WTC11 (cell line): ENCODE results near the gene CROCC2. TPM values are rescaled to one million over a fixed set of nuclear protein-coding genes. Genes with fewer than 3 reads are reported as not detected.

Experiments
- ATAC-seq: fragments of 200-7000 bp; cut with Tn5 transposase; 2 replicates; pipeline ENCODE4 v1.10.0; 2021; ENCODE audit warnings: mild to moderate bottlenecking, moderate library complexity
- CTCF ChIA-PET: fragments of 300-600 bp; sonication (Branson Sonifier 250); formaldehyde crosslinking; loops from one replicate; lab custom pipeline; 2021; ENCODE audit warnings: antibody characterized with exemption; lab: Charles Lee
- POLR2A ChIA-PET: fragments of 350-600 bp; sonication (Branson Sonifier 250); formaldehyde crosslinking; loops from one replicate; lab custom pipeline; 2021; ENCODE audit warnings: antibody characterized with exemption; lab: Charles Lee
- DNase-seq: peaks from one replicate; pipeline ENCODE4 v3.0.0; 2021; ENCODE audit warnings: low spot score
- H3K27ac Mint-ChIP-seq: 2 replicates; pipeline ENCODE4 v1.8.0; 2021; ENCODE audit warnings: mixed read lengths
- H3K27me3 Mint-ChIP-seq: 2 replicates; pipeline ENCODE4 v1.8.0; 2021; ENCODE audit warnings: low read depth, mild to moderate bottlenecking, moderate library complexity, mixed read lengths
- H3K36me3 Mint-ChIP-seq: 2 replicates; pipeline ENCODE4 v1.8.0; 2021; ENCODE audit warnings: mixed read lengths
- H3K4me1 Mint-ChIP-seq: 2 replicates; pipeline ENCODE4 v1.8.0; 2022; ENCODE audit warnings: mixed read lengths
- H3K4me3 Mint-ChIP-seq: 2 replicates; pipeline ENCODE4 v1.8.0; 2021; ENCODE audit warnings: mild to moderate bottlenecking, moderate library complexity, mixed read lengths
- H3K9me3 Mint-ChIP-seq: 2 replicates; pipeline ENCODE4 v1.8.0; 2021; ENCODE audit warnings: mixed read lengths
- ATF1 ChIP-seq: sonication (generic); formaldehyde crosslinking; IDR thresholded peaks from 2 replicates; pipeline ENCODE4 v1.8.1; 2023; ENCODE audit warnings: mild to moderate bottlenecking, moderate library complexity, missing genetic modification reagents
- CBFB ChIP-seq: sonication (generic); formaldehyde crosslinking; IDR thresholded peaks from 2 replicates; pipeline ENCODE4 v1.8.1; 2022; ENCODE audit warnings: mild to moderate bottlenecking, low read depth, missing genetic modification reagents
- ELF4 ChIP-seq: sonication (generic); formaldehyde crosslinking; IDR thresholded peaks from 2 replicates; pipeline ENCODE4 v1.8.1; 2022; ENCODE audit warnings: low read depth, mild to moderate bottlenecking, moderate library complexity, missing genetic modification reagents
- EMX1 ChIP-seq: fragments of 250-450 bp; sonication (Bioruptor Pico); IDR thresholded peaks from 2 replicates; pipeline ENCODE4 v1.8.0; 2021; ENCODE audit warnings: mild to moderate bottlenecking
- FOXP1 ChIP-seq: sonication (generic); formaldehyde crosslinking; IDR thresholded peaks from 2 replicates; pipeline ENCODE4 v1.8.0; 2022; ENCODE audit warnings: missing genetic modification reagents, mild to moderate bottlenecking, moderate library complexity, borderline replicate concordance
- GRHL2 ChIP-seq: fragments of 250-450 bp; sonication (Bioruptor Pico); IDR thresholded peaks from 2 replicates; pipeline ENCODE4 v1.8.0; 2022; ENCODE audit warnings: mild to moderate bottlenecking, moderate library complexity; ENCODE audit not compliant: insufficient replicate concordance, severe bottlenecking
- IRF2 ChIP-seq: sonication (generic); formaldehyde crosslinking; IDR thresholded peaks from 2 replicates; pipeline ENCODE4 v1.8.0; 2022; ENCODE audit warnings: low read depth, missing genetic modification reagents, borderline replicate concordance
- NFE2L1 ChIP-seq: sonication (generic); formaldehyde crosslinking; IDR thresholded peaks from 2 replicates; pipeline ENCODE4 v1.8.1; 2023; ENCODE audit warnings: missing genetic modification reagents
- RORB ChIP-seq: fragments of 250-450 bp; sonication (Bioruptor Pico); IDR thresholded peaks from 2 replicates; pipeline ENCODE4 v1.9.0; 2021; ENCODE audit warnings: mild to moderate bottlenecking
- SMAD3 ChIP-seq: sonication (generic); formaldehyde crosslinking; IDR thresholded peaks from 2 replicates; pipeline ENCODE4 v1.8.0; 2022; ENCODE audit warnings: missing genetic modification reagents, mild to moderate bottlenecking, borderline replicate concordance
- SOX15 ChIP-seq: fragments of 250-450 bp; sonication (Bioruptor Pico); IDR thresholded peaks from 2 replicates; pipeline ENCODE4 v1.9.0; 2021; ENCODE audit warnings: mild to moderate bottlenecking
- TCF7 ChIP-seq: sonication (generic); formaldehyde crosslinking; IDR thresholded peaks from 2 replicates; pipeline ENCODE4 v1.8.0; 2022; ENCODE audit warnings: mild to moderate bottlenecking, low read depth, missing genetic modification reagents, moderate library complexity
- ZNF396 ChIP-seq: fragments of 250-450 bp; sonication (Bioruptor Pico); IDR thresholded peaks from 2 replicates; pipeline ENCODE4 v1.8.0; 2021; ENCODE audit warnings: mild to moderate bottlenecking, moderate library complexity, borderline replicate concordance
- total RNA-seq: library from RNA; stranded (reverse); gene quantifications from 3 replicates; pipeline ENCODE4 v1.2.3, GENCODE V29; 2021
- TF ChIP-seq, protein P1 (sequence below): fragments of 250-450 bp; sonication (Bioruptor Pico); IDR thresholded peaks from 2 replicates; pipeline ENCODE4 v1.9.0; 2021; ENCODE audit warnings: mild to moderate bottlenecking, borderline replicate concordance
- TF ChIP-seq, protein P2 (sequence below): sonication (generic); formaldehyde crosslinking; IDR thresholded peaks from 2 replicates; pipeline ENCODE4 v1.8.1; 2022; ENCODE audit warnings: missing genetic modification reagents, borderline replicate concordance
- TF ChIP-seq, protein P3 (sequence below): sonication (generic); formaldehyde crosslinking; IDR thresholded peaks from 2 replicates; pipeline ENCODE4 v1.8.0; 2022; ENCODE audit warnings: mild to moderate bottlenecking, missing genetic modification reagents
- TF ChIP-seq, protein P4 (sequence below): fragments of 250-450 bp; sonication (Bioruptor Pico); IDR thresholded peaks from 2 replicates; pipeline ENCODE4 v1.8.0; 2021; ENCODE audit warnings: mild to moderate bottlenecking
- TF ChIP-seq, protein P5 (sequence below): sonication (generic); formaldehyde crosslinking; IDR thresholded peaks from 2 replicates; pipeline ENCODE4 v1.8.1; 2023; ENCODE audit warnings: mild to moderate bottlenecking, missing genetic modification reagents, borderline replicate concordance

Gene CROCC2
- total RNA-seq, 1 experiment from 2014 or later: not detected

DNA sequence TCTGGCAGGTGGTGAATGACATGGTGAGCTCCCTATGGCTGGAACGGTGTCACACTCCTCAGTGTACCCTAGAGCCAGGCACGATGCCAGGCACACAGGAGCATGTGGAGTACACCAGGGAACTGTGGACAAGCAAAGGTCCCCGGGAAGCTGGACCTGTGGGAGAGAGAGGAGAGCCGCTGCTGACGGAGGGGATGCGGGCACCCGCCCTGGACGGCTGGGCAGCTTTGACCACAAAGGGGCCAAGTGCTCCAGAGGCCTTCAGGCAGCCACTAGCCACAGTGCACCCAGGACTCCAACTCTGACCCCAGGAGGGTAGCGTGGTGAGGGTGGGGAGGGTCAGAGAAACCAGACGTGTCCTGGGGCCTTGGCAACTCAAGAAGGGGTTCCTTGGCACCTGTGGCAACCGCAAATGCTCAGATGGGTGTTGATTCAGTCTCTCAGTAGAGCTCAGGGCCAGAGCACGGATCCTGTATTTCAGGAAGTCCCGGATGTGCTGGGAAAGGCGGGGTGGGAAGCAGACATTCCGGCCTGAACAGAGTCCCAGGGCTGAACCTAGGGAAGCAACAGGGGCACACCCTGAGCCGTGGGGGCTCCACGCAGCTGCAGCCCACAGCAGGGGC, 7.9 kb upstream of the CROCC2 start:
- DNase-seq: no peak
- no peaks in the 10 kb centered on the region for H3K4me1 Mint-ChIP-seq
- CTCF ChIA-PET: interaction anchor here (1.1 to 3.7 kb wide), 4 partner anchors 9 to 47 kb away, joined by 3 to 25 read pairs (median 10); no protein-coding TSS in a partner anchor
- POLR2A ChIA-PET: no interaction called here
- TF ChIP-seq SMAD3 (CRISPR knock-in tag): no peak
- TF ChIP-seq EMX1: no peak
- TF ChIP-seq, protein P1, sequence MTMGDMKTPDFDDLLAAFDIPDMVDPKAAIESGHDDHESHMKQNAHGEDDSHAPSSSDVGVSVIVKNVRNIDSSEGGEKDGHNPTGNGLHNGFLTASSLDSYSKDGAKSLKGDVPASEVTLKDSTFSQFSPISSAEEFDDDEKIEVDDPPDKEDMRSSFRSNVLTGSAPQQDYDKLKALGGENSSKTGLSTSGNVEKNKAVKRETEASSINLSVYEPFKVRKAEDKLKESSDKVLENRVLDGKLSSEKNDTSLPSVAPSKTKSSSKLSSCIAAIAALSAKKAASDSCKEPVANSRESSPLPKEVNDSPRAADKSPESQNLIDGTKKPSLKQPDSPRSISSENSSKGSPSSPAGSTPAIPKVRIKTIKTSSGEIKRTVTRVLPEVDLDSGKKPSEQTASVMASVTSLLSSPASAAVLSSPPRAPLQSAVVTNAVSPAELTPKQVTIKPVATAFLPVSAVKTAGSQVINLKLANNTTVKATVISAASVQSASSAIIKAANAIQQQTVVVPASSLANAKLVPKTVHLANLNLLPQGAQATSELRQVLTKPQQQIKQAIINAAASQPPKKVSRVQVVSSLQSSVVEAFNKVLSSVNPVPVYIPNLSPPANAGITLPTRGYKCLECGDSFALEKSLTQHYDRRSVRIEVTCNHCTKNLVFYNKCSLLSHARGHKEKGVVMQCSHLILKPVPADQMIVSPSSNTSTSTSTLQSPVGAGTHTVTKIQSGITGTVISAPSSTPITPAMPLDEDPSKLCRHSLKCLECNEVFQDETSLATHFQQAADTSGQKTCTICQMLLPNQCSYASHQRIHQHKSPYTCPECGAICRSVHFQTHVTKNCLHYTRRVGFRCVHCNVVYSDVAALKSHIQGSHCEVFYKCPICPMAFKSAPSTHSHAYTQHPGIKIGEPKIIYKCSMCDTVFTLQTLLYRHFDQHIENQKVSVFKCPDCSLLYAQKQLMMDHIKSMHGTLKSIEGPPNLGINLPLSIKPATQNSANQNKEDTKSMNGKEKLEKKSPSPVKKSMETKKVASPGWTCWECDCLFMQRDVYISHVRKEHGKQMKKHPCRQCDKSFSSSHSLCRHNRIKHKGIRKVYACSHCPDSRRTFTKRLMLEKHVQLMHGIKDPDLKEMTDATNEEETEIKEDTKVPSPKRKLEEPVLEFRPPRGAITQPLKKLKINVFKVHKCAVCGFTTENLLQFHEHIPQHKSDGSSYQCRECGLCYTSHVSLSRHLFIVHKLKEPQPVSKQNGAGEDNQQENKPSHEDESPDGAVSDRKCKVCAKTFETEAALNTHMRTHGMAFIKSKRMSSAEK (CRISPR knock-in tag): no peak
- no peak for TF ChIP-seq GRHL2
- TF ChIP-seq CBFB (CRISPR knock-in tag): no peak
- TF ChIP-seq, protein P2, sequence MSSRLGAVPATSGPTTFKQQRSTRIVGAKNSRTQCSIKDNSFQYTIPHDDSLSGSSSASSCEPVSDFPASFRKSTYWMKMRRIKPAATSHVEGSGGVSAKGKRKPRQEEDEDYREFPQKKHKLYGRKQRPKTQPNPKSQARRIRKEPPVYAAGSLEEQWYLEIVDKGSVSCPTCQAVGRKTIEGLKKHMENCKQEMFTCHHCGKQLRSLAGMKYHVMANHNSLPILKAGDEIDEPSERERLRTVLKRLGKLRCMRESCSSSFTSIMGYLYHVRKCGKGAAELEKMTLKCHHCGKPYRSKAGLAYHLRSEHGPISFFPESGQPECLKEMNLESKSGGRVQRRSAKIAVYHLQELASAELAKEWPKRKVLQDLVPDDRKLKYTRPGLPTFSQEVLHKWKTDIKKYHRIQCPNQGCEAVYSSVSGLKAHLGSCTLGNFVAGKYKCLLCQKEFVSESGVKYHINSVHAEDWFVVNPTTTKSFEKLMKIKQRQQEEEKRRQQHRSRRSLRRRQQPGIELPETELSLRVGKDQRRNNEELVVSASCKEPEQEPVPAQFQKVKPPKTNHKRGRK (CRISPR knock-in tag): no peak
- no peak for TF ChIP-seq ELF4 (CRISPR knock-in tag)
- TF ChIP-seq, protein P3, sequence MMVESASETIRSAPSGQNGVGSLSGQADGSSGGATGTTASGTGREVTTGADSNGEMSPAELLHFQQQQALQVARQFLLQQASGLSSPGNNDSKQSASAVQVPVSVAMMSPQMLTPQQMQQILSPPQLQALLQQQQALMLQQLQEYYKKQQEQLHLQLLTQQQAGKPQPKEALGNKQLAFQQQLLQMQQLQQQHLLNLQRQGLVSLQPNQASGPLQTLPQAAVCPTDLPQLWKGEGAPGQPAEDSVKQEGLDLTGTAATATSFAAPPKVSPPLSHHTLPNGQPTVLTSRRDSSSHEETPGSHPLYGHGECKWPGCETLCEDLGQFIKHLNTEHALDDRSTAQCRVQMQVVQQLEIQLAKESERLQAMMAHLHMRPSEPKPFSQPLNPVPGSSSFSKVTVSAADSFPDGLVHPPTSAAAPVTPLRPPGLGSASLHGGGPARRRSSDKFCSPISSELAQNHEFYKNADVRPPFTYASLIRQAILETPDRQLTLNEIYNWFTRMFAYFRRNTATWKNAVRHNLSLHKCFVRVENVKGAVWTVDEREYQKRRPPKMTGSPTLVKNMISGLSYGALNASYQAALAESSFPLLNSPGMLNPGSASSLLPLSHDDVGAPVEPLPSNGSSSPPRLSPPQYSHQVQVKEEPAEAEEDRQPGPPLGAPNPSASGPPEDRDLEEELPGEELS (CRISPR knock-in tag): no peak
- no peak for TF ChIP-seq TCF7
- TF ChIP-seq ZNF396: no peak
- no peak for TF ChIP-seq RORB (CRISPR knock-in tag)
- no peak for TF ChIP-seq NFE2L1 (CRISPR knock-in tag)
- TF ChIP-seq, protein P4, sequence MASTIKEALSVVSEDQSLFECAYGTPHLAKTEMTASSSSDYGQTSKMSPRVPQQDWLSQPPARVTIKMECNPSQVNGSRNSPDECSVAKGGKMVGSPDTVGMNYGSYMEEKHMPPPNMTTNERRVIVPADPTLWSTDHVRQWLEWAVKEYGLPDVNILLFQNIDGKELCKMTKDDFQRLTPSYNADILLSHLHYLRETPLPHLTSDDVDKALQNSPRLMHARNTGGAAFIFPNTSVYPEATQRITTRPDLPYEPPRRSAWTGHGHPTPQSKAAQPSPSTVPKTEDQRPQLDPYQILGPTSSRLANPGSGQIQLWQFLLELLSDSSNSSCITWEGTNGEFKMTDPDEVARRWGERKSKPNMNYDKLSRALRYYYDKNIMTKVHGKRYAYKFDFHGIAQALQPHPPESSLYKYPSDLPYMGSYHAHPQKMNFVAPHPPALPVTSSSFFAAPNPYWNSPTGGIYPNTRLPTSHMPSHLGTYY: no peak
- TF ChIP-seq SOX15 (CRISPR knock-in tag): no peak
- no peak for TF ChIP-seq FOXP1
- no peak for TF ChIP-seq ATF1
- no peak for TF ChIP-seq IRF2 (CRISPR knock-in tag)
- TF ChIP-seq, protein P5, sequence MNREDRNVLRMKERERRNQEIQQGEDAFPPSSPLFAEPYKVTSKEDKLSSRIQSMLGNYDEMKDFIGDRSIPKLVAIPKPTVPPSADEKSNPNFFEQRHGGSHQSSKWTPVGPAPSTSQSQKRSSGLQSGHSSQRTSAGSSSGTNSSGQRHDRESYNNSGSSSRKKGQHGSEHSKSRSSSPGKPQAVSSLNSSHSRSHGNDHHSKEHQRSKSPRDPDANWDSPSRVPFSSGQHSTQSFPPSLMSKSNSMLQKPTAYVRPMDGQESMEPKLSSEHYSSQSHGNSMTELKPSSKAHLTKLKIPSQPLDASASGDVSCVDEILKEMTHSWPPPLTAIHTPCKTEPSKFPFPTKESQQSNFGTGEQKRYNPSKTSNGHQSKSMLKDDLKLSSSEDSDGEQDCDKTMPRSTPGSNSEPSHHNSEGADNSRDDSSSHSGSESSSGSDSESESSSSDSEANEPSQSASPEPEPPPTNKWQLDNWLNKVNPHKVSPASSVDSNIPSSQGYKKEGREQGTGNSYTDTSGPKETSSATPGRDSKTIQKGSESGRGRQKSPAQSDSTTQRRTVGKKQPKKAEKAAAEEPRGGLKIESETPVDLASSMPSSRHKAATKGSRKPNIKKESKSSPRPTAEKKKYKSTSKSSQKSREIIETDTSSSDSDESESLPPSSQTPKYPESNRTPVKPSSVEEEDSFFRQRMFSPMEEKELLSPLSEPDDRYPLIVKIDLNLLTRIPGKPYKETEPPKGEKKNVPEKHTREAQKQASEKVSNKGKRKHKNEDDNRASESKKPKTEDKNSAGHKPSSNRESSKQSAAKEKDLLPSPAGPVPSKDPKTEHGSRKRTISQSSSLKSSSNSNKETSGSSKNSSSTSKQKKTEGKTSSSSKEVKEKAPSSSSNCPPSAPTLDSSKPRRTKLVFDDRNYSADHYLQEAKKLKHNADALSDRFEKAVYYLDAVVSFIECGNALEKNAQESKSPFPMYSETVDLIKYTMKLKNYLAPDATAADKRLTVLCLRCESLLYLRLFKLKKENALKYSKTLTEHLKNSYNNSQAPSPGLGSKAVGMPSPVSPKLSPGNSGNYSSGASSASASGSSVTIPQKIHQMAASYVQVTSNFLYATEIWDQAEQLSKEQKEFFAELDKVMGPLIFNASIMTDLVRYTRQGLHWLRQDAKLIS: no peak
- no peak for ATAC-seq
- H3K27me3 Mint-ChIP-seq: no peaks in the 10 kb centered on the region
- H3K27ac Mint-ChIP-seq: no peak overlapping the region
- H3K9me3 Mint-ChIP-seq: peaks cover 11% of the 10 kb centered on the region
- no peak overlapping the region for H3K4me3 Mint-ChIP-seq
- H3K36me3 Mint-ChIP-seq: peaks cover 3% of the 10 kb centered on the region
